A549 (cell line): ENCODE measurements around the gene STAP2. TPM values are rescaled to one million over a fixed set of nuclear protein-coding genes. Genes with fewer than 3 reads are reported as not detected.
"Not testable (repeated sequence)": the region's sequence is repeated elsewhere in the genome, so short reads cannot be mapped to it uniquely, and the experiment has no call there.

Source experiments
- ATAC-seq, 2 experiments: fragments of 200-7000 bp in 1 of 2; fragments of >200 bp in 1 of 2; cut with Nextera tagmentation in 1 of 2; cut with Tn5 transposase in 1 of 2; 3 replicates each; pipeline versions ENCODE4 v1.8.0 to v1.9.1; 2018 to 2020; ENCODE audit warnings: mild to moderate bottlenecking in 1 of 2, moderate library complexity in 1 of 2
- CTCF ChIA-PET: fragments of 300-600 bp; sonication (Branson Sonifier 250); formaldehyde crosslinking; extraction: SDS; loops from one replicate; lab custom pipeline; 2021; ENCODE audit warnings: antibody characterized with exemption, inconsistent platforms; lab: Yijun Ruan, JAX
- POLR2A ChIA-PET: fragments of 350-600 bp; formaldehyde crosslinking; extraction: SDS; loops from one replicate; lab custom pipeline; 2021; ENCODE audit warnings: antibody characterized with exemption, inconsistent platforms; lab: Yijun Ruan, JAX
- DNase-seq, 2 experiments: peaks; one replicate each; pipeline versions ENCODE4 v3.0.0 to v3.0.0-alpha.2; 2011 to 2016; ENCODE audit warnings: low read depth in 1 of 2, low spot score in 1 of 2
- FAIRE-seq: peaks from 2 replicates; lab custom pipeline; 2011; peaks lifted over from hg19 to GRCh38; lab: Jason Lieb, UNC
- H3K27ac ChIP-seq, 2 experiments: fragments of >200 bp; sonication (Bioruptor Twin); formaldehyde crosslinking; 3 replicates each; pipeline ENCODE4 v1.5.1; 2016 to 2017
- H3K4me1 ChIP-seq: fragments of >200 bp; sonication (Bioruptor Twin); formaldehyde crosslinking; 3 replicates; pipeline ENCODE4 v1.6.1; 2016
- H3K4me2 ChIP-seq: fragments of >200 bp; sonication (Bioruptor Twin); formaldehyde crosslinking; 3 replicates; pipeline ENCODE4 v1.6.1; 2016
- H3K4me3 ChIP-seq: fragments of >200 bp; sonication (Bioruptor Twin); formaldehyde crosslinking; 3 replicates; pipeline ENCODE4 v1.5.1; 2016
- H3K9me3 ChIP-seq: fragments of >200 bp; sonication (Bioruptor Twin); formaldehyde crosslinking; 3 replicates; pipeline ENCODE4 v1.6.1; 2016
- BHLHE40 ChIP-seq: IDR thresholded peaks from 2 replicates; pipeline ENCODE4 v1.6.1; 2012; ENCODE audit warnings: low read depth, low read length, inconsistent platforms
- CHD2 ChIP-seq: fragments of 150-350 bp; IDR thresholded peaks from 2 replicates; pipeline ENCODE4 v1.6.1; 2014; ENCODE audit warnings: low read length; ENCODE audit not compliant: partially characterized antibody
- CHD4 ChIP-seq: fragments of 200-600 bp; sonication (generic); IDR thresholded peaks from 2 replicates; pipeline ENCODE4 v1.6.1; 2016; ENCODE audit warnings: antibody characterized with exemption, mild to moderate bottlenecking, borderline replicate concordance
- EHF ChIP-seq: fragments of 250-450 bp; sonication (Bioruptor Pico); IDR thresholded peaks from 2 replicates; pipeline ENCODE4 v1.5.0; 2020; ENCODE audit warnings: mild to moderate bottlenecking
- EHMT2 ChIP-seq: fragments of 200-600 bp; sonication (generic); IDR thresholded peaks from 2 replicates; pipeline ENCODE4 v1.6.1; 2016; ENCODE audit warnings: antibody characterized with exemption, low read depth, mild to moderate bottlenecking, moderate library complexity
- EP300 ChIP-seq, 2 experiments: fragments of >200 bp; sonication (Bioruptor Twin); formaldehyde crosslinking; IDR thresholded peaks; 2 replicates in 1 of 2; 3 replicates in 1 of 2; pipeline ENCODE4 v1.6.1; 2016 to 2017
- ESRRA ChIP-seq: fragments of 150-350 bp; IDR thresholded peaks from 2 replicates; pipeline ENCODE4 v1.6.1; 2014; ENCODE audit warnings: mild to moderate bottlenecking, low read length, borderline replicate concordance
- FOSB ChIP-seq: fragments of 250-450 bp; sonication (Bioruptor Pico); IDR thresholded peaks from 2 replicates; pipeline ENCODE4 v1.5.0; 2020; ENCODE audit warnings: mild to moderate bottlenecking, moderate library complexity
- HOXA7 ChIP-seq: fragments of 250-450 bp; sonication (Bioruptor Pico); IDR thresholded peaks from 2 replicates; pipeline ENCODE4 v1.5.0; 2020; ENCODE audit warnings: mild to moderate bottlenecking, moderate library complexity
- JUN ChIP-seq, 2 experiments: fragments of >200 bp; sonication (Bioruptor Twin); formaldehyde crosslinking; IDR thresholded peaks; 2 replicates in 1 of 2; 3 replicates in 1 of 2; pipeline ENCODE4 v1.6.1; 2016 to 2017
- KDM1A ChIP-seq: fragments of 200-600 bp; sonication (generic); IDR thresholded peaks from 2 replicates; pipeline ENCODE4 v1.6.1; 2016; ENCODE audit warnings: low read depth, mild to moderate bottlenecking
- KDM5A ChIP-seq: fragments of 200-600 bp; sonication (generic); IDR thresholded peaks from 2 replicates; pipeline ENCODE4 v1.6.1; 2016; ENCODE audit warnings: antibody characterized with exemption, mild to moderate bottlenecking
- MAFK ChIP-seq: fragments of 450-650 bp; IDR thresholded peaks from 2 replicates; pipeline ENCODE4 v1.6.1; 2014; ENCODE audit not compliant: partially characterized antibody
- NFE2L2 ChIP-seq: fragments of 150-350 bp; conservative IDR thresholded peaks from 2 replicates; pipeline ENCODE4 v1.6.1; 2014; ENCODE audit warnings: low read length
- NPAS2 ChIP-seq: fragments of 250-450 bp; sonication (Bioruptor Pico); IDR thresholded peaks from 2 replicates; pipeline ENCODE4 v1.8.0; 2022; ENCODE audit warnings: mild to moderate bottlenecking, moderate library complexity, borderline replicate concordance
- NR3C1 ChIP-seq: fragments of >200 bp; sonication (Bioruptor Twin); formaldehyde crosslinking; IDR thresholded peaks from 3 replicates; pipeline ENCODE4 v1.6.1; 2017
- PHF8 ChIP-seq: fragments of 200-600 bp; sonication (generic); IDR thresholded peaks from 2 replicates; pipeline ENCODE4 v1.6.1; 2016; ENCODE audit warnings: low read depth, mild to moderate bottlenecking, antibody characterized with exemption, moderate library complexity, borderline replicate concordance
- POLR2A ChIP-seq: IDR thresholded peaks from 2 replicates; pipeline ENCODE4 v1.6.1; 2012; ENCODE audit warnings: mild to moderate bottlenecking, low read length
- RARB ChIP-seq: fragments of 250-450 bp; sonication (Bioruptor Pico); IDR thresholded peaks from 2 replicates; pipeline ENCODE4 v1.8.0; 2021; ENCODE audit warnings: mild to moderate bottlenecking, moderate library complexity
- SMC3 ChIP-seq: fragments of >200 bp; sonication (Bioruptor Twin); formaldehyde crosslinking; IDR thresholded peaks from 3 replicates; pipeline ENCODE4 v1.6.1; 2018; ENCODE audit warnings: inconsistent platforms
- SREBF2 ChIP-seq: fragments of 450-650 bp; IDR thresholded peaks from 2 replicates; pipeline ENCODE4 v1.6.1; 2014; ENCODE audit warnings: mild to moderate bottlenecking, moderate library complexity
- TFCP2L1 ChIP-seq: fragments of 250-450 bp; sonication (Bioruptor Pico); IDR thresholded peaks from 2 replicates; pipeline ENCODE4 v1.5.0; 2021; ENCODE audit warnings: mild to moderate bottlenecking
- USF2 ChIP-seq: fragments of 450-650 bp; IDR thresholded peaks from 2 replicates; pipeline ENCODE4 v1.6.1; 2014; ENCODE audit warnings: antibody characterized with exemption
- ZC3H11A ChIP-seq: fragments of 450-650 bp; IDR thresholded peaks from 2 replicates; pipeline ENCODE4 v1.6.1; 2014; ENCODE audit warnings: antibody characterized with exemption, mild to moderate bottlenecking
- ZFP36 ChIP-seq: fragments of 450-650 bp; IDR thresholded peaks from 2 replicates; pipeline ENCODE4 v1.6.1; 2014; ENCODE audit warnings: borderline replicate concordance; ENCODE audit not compliant: partially characterized antibody
- WGBS: methylation state at CpG from one replicate; pipeline ENCODE4 v1.1.6; 2017; ENCODE audit errors: missing lambda C conversion rate; 5-methylcytosine and 5-hydroxymethylcytosine counted together
- polyA plus RNA-seq, 4 experiments: library from polyadenylated mRNA; depleted of rRNA in 3 of 4; stranded (reverse); fragments of >200 nt; fragmentation: RNase III in 1 of 4; extraction: RNeasy Plus Mini Kit Qiagen cat#74134 plus additional on column Dnase treatment in 1 of 4; gene quantifications; 2 replicates in 3 of 4; 3 replicates in 1 of 4; pipeline ENCODE4 v1.2.3, GENCODE V29; 2011 to 2017
- TF ChIP-seq, protein P1 (sequence below): IDR thresholded peaks from 2 replicates; pipeline ENCODE4 v1.6.1; 2012

Gene STAP2
- polyA plus RNA-seq, 2 of the 4 experiments (the other 2 are of a cell fraction), result 0.19 TPM; not detected in 1

GRCh38 chr19:4350111-4350510 lies 11.5 kb upstream of the STAP2 start:
- Histone ChIP-seq H3K9me3 (no peaks in the 10 kb centered on the region), H3K4me2 (no peak overlapping the region), H3K4me1 (no peaks in the 10 kb centered on the region), H3K27ac (no peak overlapping the region), H3K4me3 (no peak overlapping the region)
- 93% methylated on average over 6 of the region's 8 CpGs for WGBS
- DNase-seq, result no peak
- ATAC-seq, result no peak
- CTCF ChIA-PET, result no interaction called here
- peak; percentile 55 for TF ChIP-seq ZFP36
- TF ChIP-seq EHMT2, result no peak
- no peak for TF ChIP-seq KDM1A
- no peak for TF ChIP-seq CHD4
- TF ChIP-seq EHF (CRISPR knock-in tag), result no peak
- TF ChIP-seq TFCP2L1, result no peak
- no peak for TF ChIP-seq HOXA7
- FAIRE-seq, result no peak
- POLR2A ChIA-PET, result no interaction called here

DNA sequence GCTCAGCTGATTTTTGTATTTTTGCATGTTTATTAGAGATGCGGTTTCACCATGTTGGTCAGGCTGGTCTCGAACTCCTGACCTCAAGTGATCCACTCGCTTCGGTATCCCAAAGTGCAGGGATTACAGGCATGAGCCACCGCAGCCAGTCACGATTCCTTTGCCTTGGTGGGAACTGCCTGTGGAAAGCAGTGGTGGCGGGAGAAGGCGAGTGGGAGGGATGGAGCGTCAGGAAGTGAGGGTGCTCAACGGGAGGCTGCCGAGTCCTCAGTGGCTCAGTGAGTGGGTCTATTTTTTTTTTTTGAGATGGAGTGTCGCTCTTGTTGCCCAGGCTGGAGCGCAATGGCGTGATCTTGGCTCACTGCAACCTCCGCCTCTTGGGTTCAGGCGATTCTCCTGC lies 10.6 kb upstream of the STAP2 start:
- H3K9me3 ChIP-seq, POLR2A ChIA-PET, FAIRE-seq, ATAC-seq, H3K4me3 ChIP-seq, H3K4me1 ChIP-seq, H3K4me2 ChIP-seq, DNase-seq, H3K27ac ChIP-seq: not testable (repeated sequence)
- 93% methylated on average over 15 of the region's 16 CpGs for WGBS
- CTCF ChIA-PET, result interaction anchor here (0.7 to 3.5 kb wide), 4 partner anchors 11 to 51 kb away, joined by 3 to 9 read pairs (median 4); partner anchors contain the start of gene SH3GL1

GRCh38 chr19:4347521-4347920 lies 8.9 kb upstream of the STAP2 start:
- Histone ChIP-seq H3K27ac (no peak overlapping the region), H3K4me2 (no peak overlapping the region), H3K4me1 (peaks cover 5% of the 10 kb centered on the region; the same call in 1 of the 3 replicates)
- ATAC-seq (no peak), DNase-seq (no peak), FAIRE-seq (no peak)
- ChIA-PET CTCF (interaction anchor here (0.6 to 3.5 kb wide), 2 partner anchors 53 to 75 kb away, joined by 3 to 9 read pairs; partner anchors contain the start of gene SH3GL1), POLR2A (interaction anchor here (0.7 kb wide), 1 partner anchor 20 kb away, joined by 3 read pairs; no protein-coding TSS in a partner anchor)
- no peak for TF ChIP-seq PHF8
- TF ChIP-seq, all 56 proteins: peak for 0
- Histone ChIP-seq H3K4me3 (no peak overlapping the region), H3K9me3 (no peaks in the 10 kb centered on the region)
- 94% methylated on average over 6 of the region's 6 CpGs for WGBS

DNA sequence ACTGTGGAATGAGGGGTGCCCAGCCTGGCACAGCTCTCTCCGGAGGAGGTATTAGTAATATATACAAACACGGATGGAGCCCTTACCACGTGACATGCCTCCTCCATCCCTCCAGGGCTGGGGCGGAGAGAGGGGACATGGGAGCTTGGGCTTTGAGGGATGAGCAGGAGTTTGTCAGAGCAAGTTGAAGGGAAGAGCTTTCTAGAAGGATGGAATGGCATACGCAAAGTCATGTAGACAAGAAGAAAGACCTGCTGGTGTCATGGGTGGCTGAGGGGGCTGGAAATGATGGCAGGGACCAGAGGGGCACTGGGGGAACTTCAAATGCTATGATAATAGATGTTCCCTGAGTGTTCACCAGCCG lies 7.4 kb upstream of the STAP2 start:
- Histone ChIP-seq H3K4me2 (no peak overlapping the region), H3K4me3 (no peak overlapping the region)
- no peak for FAIRE-seq
- POLR2A ChIA-PET, result no interaction called here
- TF ChIP-seq ESRRA (no peak), SMC3 (no peak), ZFP36 (no peak), CHD2 (no peak), NPAS2 (CRISPR knock-in tag) (no peak), JUN (IDR thresholded peaks at IDR 0.05) (no peak), NR3C1 (no peak)
- TF ChIP-seq, protein P1, sequence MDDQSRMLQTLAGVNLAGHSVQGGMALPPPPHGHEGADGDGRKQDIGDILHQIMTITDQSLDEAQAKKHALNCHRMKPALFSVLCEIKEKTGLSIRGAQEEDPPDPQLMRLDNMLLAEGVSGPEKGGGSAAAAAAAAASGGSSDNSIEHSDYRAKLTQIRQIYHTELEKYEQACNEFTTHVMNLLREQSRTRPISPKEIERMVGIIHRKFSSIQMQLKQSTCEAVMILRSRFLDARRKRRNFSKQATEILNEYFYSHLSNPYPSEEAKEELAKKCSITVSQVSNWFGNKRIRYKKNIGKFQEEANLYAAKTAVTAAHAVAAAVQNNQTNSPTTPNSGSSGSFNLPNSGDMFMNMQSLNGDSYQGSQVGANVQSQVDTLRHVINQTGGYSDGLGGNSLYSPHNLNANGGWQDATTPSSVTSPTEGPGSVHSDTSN, result no peak
- TF ChIP-seq, all 56 proteins: peak for 0
- Histone ChIP-seq H3K4me1 (peaks cover 8% of the 10 kb centered on the region; the same call in 1 of the 3 replicates), H3K27ac (no peak overlapping the region), H3K9me3 (no peaks in the 10 kb centered on the region)
- 98% methylated on average over 3 of the region's 6 CpGs for WGBS
- no peak for ATAC-seq
- no peak for DNase-seq
- CTCF ChIA-PET, result no interaction called here

- Histone ChIP-seq H3K9me3 (no peaks in the 10 kb centered on the region), H3K4me3 (no peak overlapping the region), H3K4me1 (peaks cover 8% of the 10 kb centered on the region; the same call in 1 of the 3 replicates), H3K27ac (no peak overlapping the region), H3K4me2 (no peak overlapping the region)
- TF ChIP-seq EP300 (IDR thresholded peaks at IDR 0.05), result no peak
- TF ChIP-seq BHLHE40, result no peak
- TF ChIP-seq KDM5A, result no peak
- no peak for TF ChIP-seq JUN (IDR thresholded peaks at IDR 0.05)
- no peak for TF ChIP-seq NFE2L2
- TF ChIP-seq FOSB, result no peak
- TF ChIP-seq RARB (CRISPR knock-in tag), result no peak
- TF ChIP-seq ZC3H11A, result no peak
- TF ChIP-seq HOXA7, result no peak
- no peak for TF ChIP-seq MAFK
- TF ChIP-seq USF2, result no peak
- no peak for TF ChIP-seq SREBF2
- TF ChIP-seq CHD2, result no peak
- no peak for TF ChIP-seq POLR2A
- FAIRE-seq, result no peak
- no peak for ATAC-seq
- DNase-seq, result no peak
- 88% methylated on average over 8 of the region's 15 CpGs for WGBS
- ChIA-PET POLR2A (no interaction called here), CTCF (interaction anchor here (3.6 kb wide), 1 partner anchor 7 kb away, joined by 32 read pairs; no protein-coding TSS in a partner anchor)
Measured at GRCh38 chr19:4345342-4346019, 6.9 kb upstream of the STAP2 start.
